Type B pancreatic cell (in vitro differentiated cells): ENCODE results near the gene ERVMER34-1. TPM values are rescaled to one million over a fixed set of nuclear protein-coding genes. Genes with fewer than 3 reads are reported as not detected.

ENCODE experiments used
- DNase-seq: peaks from one replicate; pipeline ENCODE4 v3.0.0; 2021; ENCODE audit warnings: mixed read lengths; ENCODE audit not compliant: unreplicated experiment; ENCODE audit errors: extremely low spot score
- H3K27ac Mint-ChIP-seq: 2 replicates; pipeline ENCODE4 v1.8.0; 2021; ENCODE audit warnings: mild to moderate bottlenecking, mixed read lengths
- H3K27me3 Mint-ChIP-seq: 2 replicates; pipeline ENCODE4 v1.8.0; 2021; ENCODE audit warnings: mixed read lengths
- H3K36me3 Mint-ChIP-seq: 2 replicates; pipeline ENCODE4 v1.8.0; 2021; ENCODE audit warnings: mixed read lengths
- H3K4me1 Mint-ChIP-seq: one replicate; pipeline ENCODE4 v1.8.0; 2021; ENCODE audit warnings: mixed read lengths; ENCODE audit not compliant: unreplicated experiment
- H3K4me3 Mint-ChIP-seq: 2 replicates; pipeline ENCODE4 v1.8.0; 2021; ENCODE audit warnings: mild to moderate bottlenecking, mixed read lengths
- H3K9me3 Mint-ChIP-seq: 2 replicates; pipeline ENCODE4 v1.8.0; 2021; ENCODE audit warnings: mixed read lengths
- CTCF ChIP-seq: fragments of 200-600 bp; sonication (generic); conservative IDR thresholded peaks from 2 replicates; pipeline ENCODE4 v1.5.0; 2021; ENCODE audit warnings: antibody characterized with exemption, mild to moderate bottlenecking
- microRNA-seq: library from miRNA; unstranded; fragments of <30 nt; microRNA quantifications from one replicate; pipeline ENCODE4, GENCODE V29; 2020
- total RNA-seq: library from RNA; stranded (reverse); gene quantifications from 2 replicates; pipeline ENCODE4 v1.2.1, GENCODE V29; 2021; ENCODE audit warnings: low replicate concordance

ERVMER34-1 gene
- total RNA-seq, 1 donor from 2014 or later = 3.9 TPM

DNA sequence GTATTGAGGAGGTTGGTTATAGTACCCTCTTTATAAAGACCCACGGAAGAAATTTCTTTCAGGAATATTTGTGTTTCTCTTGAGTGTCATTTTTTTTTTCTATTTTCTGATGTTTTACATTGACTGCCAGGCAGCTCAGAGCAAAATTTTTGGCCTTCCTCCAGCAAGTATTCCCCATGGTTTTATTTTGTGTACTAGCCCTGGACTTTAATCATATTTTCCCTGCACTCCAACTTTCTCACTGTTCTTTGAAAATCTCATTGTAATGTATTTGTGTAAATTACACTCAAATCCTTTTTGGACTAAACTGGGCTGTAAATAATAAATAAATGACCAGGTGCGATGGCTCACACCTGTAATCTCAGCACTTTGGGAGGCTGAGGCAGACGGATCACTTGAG, 46.6 kb downstream of the ERVMER34-1 start:
- H3K9me3 Mint-ChIP-seq = no peaks in the 10 kb centered on the region
- H3K4me3 Mint-ChIP-seq = no peak overlapping the region
- DNase-seq = no peak
- H3K27me3 Mint-ChIP-seq = peaks cover 4% of the 10 kb centered on the region
- TF ChIP-seq CTCF = no peak
- no peaks in the 10 kb centered on the region for H3K4me1 Mint-ChIP-seq
- H3K36me3 Mint-ChIP-seq = no peaks in the 10 kb centered on the region
- no peak overlapping the region for H3K27ac Mint-ChIP-seq

DNA sequence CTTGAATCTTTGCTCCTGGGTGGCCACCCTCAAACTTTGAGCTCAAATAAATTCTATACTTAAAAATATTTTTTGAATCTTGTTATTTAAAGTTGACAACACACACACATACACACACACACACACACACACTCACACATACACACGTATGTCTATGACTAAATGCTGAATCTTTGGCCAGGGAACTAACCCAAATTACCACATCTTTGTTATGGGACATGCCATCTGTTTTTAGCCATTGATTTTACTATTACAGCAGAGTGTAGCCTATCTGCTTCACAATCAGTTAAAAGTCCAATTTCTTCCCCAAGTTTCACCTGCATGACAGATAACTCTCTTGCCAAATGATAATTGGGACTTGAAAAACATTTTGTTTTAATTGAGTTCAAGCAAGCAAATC, 47.1 kb downstream of the ERVMER34-1 start:
- no peaks in the 10 kb centered on the region for H3K27me3 Mint-ChIP-seq
- TF ChIP-seq CTCF = no peak
- no peaks in the 10 kb centered on the region for H3K9me3 Mint-ChIP-seq
- H3K36me3 Mint-ChIP-seq = no peaks in the 10 kb centered on the region
- no peak overlapping the region for H3K27ac Mint-ChIP-seq
- H3K4me1 Mint-ChIP-seq = no peaks in the 10 kb centered on the region
- no peak overlapping the region for H3K4me3 Mint-ChIP-seq
- no peak for DNase-seq

DNA sequence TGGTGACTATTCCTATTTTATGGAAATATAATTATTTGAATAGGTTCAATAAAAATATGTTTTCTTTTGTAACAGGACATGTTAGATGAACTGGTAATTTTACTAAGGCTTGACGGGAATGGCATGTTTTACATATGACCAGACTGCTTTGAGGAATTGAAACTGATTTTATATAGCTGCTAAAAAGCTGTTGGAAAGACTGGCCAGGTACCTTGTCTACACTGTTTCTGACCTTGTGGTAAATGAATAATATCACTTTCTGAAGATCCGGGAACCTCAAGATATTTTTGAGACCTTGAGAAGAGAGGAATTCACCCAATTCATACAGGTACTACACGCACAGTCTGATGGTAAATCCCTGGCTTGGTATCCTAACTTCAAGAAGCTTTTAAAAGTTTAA, 50.0 kb downstream of the ERVMER34-1 start:
- H3K27me3 Mint-ChIP-seq = no peaks in the 10 kb centered on the region
- no peak for DNase-seq
- H3K4me3 Mint-ChIP-seq = no peak overlapping the region
- no peaks in the 10 kb centered on the region for H3K9me3 Mint-ChIP-seq
- H3K4me1 Mint-ChIP-seq = no peaks in the 10 kb centered on the region
- no peak for TF ChIP-seq CTCF
- H3K36me3 Mint-ChIP-seq = no peaks in the 10 kb centered on the region
- no peak overlapping the region for H3K27ac Mint-ChIP-seq

DNA sequence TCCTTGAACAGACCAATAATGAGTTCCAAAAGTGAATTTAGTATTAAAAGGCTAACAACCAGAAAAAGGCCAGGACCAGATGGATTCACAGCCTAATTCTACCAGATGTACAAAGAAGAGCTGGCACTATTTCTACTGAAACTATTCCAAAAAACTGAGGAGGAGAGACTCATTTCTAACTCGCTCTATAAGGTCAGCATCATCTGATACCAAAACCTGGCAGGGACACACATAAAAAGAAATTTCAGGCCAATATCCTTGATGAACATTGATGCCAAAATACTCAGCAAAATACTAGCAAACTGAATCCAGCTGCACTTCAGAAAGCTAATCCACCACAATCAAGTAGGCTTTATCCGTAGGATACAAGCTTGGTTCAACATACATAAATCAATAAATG, 56.3 kb downstream of the ERVMER34-1 start:
- Mint-ChIP-seq H3K4me3 (no peak overlapping the region), H3K9me3 (peaks cover 17% of the 10 kb centered on the region), H3K27ac (no peak overlapping the region), H3K36me3 (peaks cover 5% of the 10 kb centered on the region), H3K27me3 (no peaks in the 10 kb centered on the region), H3K4me1 (no peaks in the 10 kb centered on the region)
- no peak for DNase-seq
- no peak for TF ChIP-seq CTCF

GRCh38 chr4:52693492-52693891, 57.7 kb downstream of the ERVMER34-1 start:
- Mint-ChIP-seq H3K27me3 (no peaks in the 10 kb centered on the region), H3K27ac (no peak overlapping the region), H3K36me3 (peaks cover 5% of the 10 kb centered on the region), H3K9me3 (peaks cover 17% of the 10 kb centered on the region), H3K4me1 (no peaks in the 10 kb centered on the region), H3K4me3 (no peak overlapping the region)
- no peak for DNase-seq
- no peak for TF ChIP-seq CTCF

Small RNAs within 50 kb of the gene (microRNA-seq; reads per million reads assigned to microRNA genes)
- 18.2 reads per million, percentile 41 among the genes with 10 or more reads in this experiment for gene MIR4449

Other genes starting within 250 kb of the ERVMER34-1 start
- gene USP46, start 92.1 kb downstream of the ERVMER34-1 start, total RNA-seq = 28.6 and 53.5 TPM in 2 replicates
- 2.7 and 15.7 TPM in 2 replicates for gene RASL11B, start 110.9 kb upstream of the ERVMER34-1 start, total RNA-seq